Tibial nerve (tissue), 4 donors: Measurements from ENCODE around the gene KDM5B. TPM values are rescaled to one million over a fixed set of nuclear protein-coding genes. Genes with fewer than 3 reads are reported as not detected.

Source experiments
- DNase-seq, 2 donors: peaks; one replicate each; pipeline ENCODE4 v3.0.0-alpha.2; 2019; ENCODE audit warnings: low spot score in 2 of 2
- H3K27ac ChIP-seq, 4 donors: fragments of 200-600 bp; sonication (generic) in 3 of 4; one replicate each; pipeline ENCODE4 v1.5.1; 2017 to 2019; ENCODE audit warnings: mild to moderate bottlenecking in 1 of 4
- H3K27me3 ChIP-seq, 2 donors: fragments of 200-600 bp; sonication (generic) in 1 of 2; one replicate each; pipeline versions ENCODE4 v1.5.1 to v1.6.0; 2017 to 2019
- H3K36me3 ChIP-seq, 3 donors: fragments of 200-600 bp; sonication (generic); one replicate each; pipeline ENCODE4 v1.5.1; 2018 to 2019
- H3K4me1 ChIP-seq, 4 donors: fragments of 200-600 bp; sonication (generic) in 3 of 4; one replicate each; pipeline ENCODE4 v1.5.1; 2017 to 2019
- H3K4me3 ChIP-seq, 4 donors: fragments of 200-600 bp; sonication (generic) in 3 of 4; one replicate each; pipeline ENCODE4 v1.5.1; 2017 to 2019; ENCODE audit warnings: mild to moderate bottlenecking in 1 of 4, moderate library complexity in 1 of 4
- H3K9me3 ChIP-seq, 4 donors: fragments of 200-600 bp; sonication (generic) in 3 of 4; one replicate each; pipeline ENCODE4 v1.5.1; 2017 to 2019
- CTCF ChIP-seq, 5 experiments: fragments of 200-600 bp in 3 of 5; fragments of 450-650 bp in 2 of 5; sonication (generic) in 3 of 5; IDR thresholded peaks; one replicate each; pipeline ENCODE4 v1.5.1; 2016 to 2019; ENCODE audit warnings: antibody characterized with exemption in 5 of 5, mild to moderate bottlenecking in 3 of 5, moderate library complexity in 2 of 5
- EP300 ChIP-seq, 2 donors: sonication (generic); formaldehyde crosslinking; IDR thresholded peaks; one replicate each; pipeline ENCODE4 v1.6.1; 2017; ENCODE audit warnings: antibody characterized with exemption in 2 of 2, mild to moderate bottlenecking in 1 of 2
- POLR2A ChIP-seq, 2 donors: fragments of 450-650 bp; IDR thresholded peaks; one replicate each; pipeline ENCODE4 v1.6.1; 2017; ENCODE audit warnings: antibody characterized with exemption in 2 of 2, mild to moderate bottlenecking in 2 of 2, moderate library complexity in 2 of 2
- WGBS, 2 donors: methylation state at CpG; one replicate each; pipeline ENCODE4 v1.1.5; 2018; 5-methylcytosine and 5-hydroxymethylcytosine counted together
- total RNA-seq, 4 donors: library from RNA; depleted of rRNA; stranded (reverse); fragments of >200 nt; gene quantifications; one replicate each; pipeline ENCODE4 v1.1.0, GENCODE V29; 2016

Gene KDM5B
- total RNA-seq, 4 donors from 2014 or later, result 39.8 to 61.5 (median 41.2) TPM

GRCh38 chr1:202689082-202689481 is 119.1 kb downstream of the KDM5B start:
- Histone ChIP-seq H3K4me3 (no peak overlapping the region), H3K9me3 (no peaks in the 10 kb centered on the region), H3K27me3 (peaks cover 0 to 44% of the 10 kb centered on the region in 2 donors), H3K4me1 (no peaks in the 10 kb centered on the region), H3K27ac (no peak overlapping the region), H3K36me3 (no peaks in the 10 kb centered on the region)
- WGBS, 2 donors, result 57 to 79% methylated on average over 3 of the region's 3 CpGs
- DNase-seq, result no peak
- TF ChIP-seq POLR2A (IDR thresholded peaks at IDR 0.05) (no peak), CTCF (IDR thresholded peaks at IDR 0.05) (no peak), EP300 (IDR thresholded peaks at IDR 0.05) (no peak)

GRCh38 chr1:202688401-202688800 is 119.8 kb downstream of the KDM5B start:
- Histone ChIP-seq H3K27me3 (peaks cover 0 to 51% of the 10 kb centered on the region in 2 donors), H3K4me3 (no peak overlapping the region), H3K36me3 (no peaks in the 10 kb centered on the region), H3K9me3 (no peaks in the 10 kb centered on the region), H3K27ac (no peak overlapping the region), H3K4me1 (no peaks in the 10 kb centered on the region)
- 74 to 85% methylated on average over 7 of the region's 7 CpGs for WGBS, 2 donors
- no peak for TF ChIP-seq EP300 (IDR thresholded peaks at IDR 0.05)
- TF ChIP-seq POLR2A (IDR thresholded peaks at IDR 0.05), result no peak
- TF ChIP-seq CTCF (IDR thresholded peaks at IDR 0.05), result no peak
- DNase-seq, result no peak

GRCh38 chr1:202687798-202688197 is 120.4 kb downstream of the KDM5B start:
- H3K4me1 ChIP-seq, result no peaks in the 10 kb centered on the region
- WGBS, 2 donors, result 42 to 54% methylated on average over 3 of the region's 3 CpGs
- no peak for TF ChIP-seq EP300 (IDR thresholded peaks at IDR 0.05)
- H3K27me3 ChIP-seq, result peaks cover 0 to 54% of the 10 kb centered on the region in 2 donors
- DNase-seq, result no peak
- H3K4me3 ChIP-seq, result no peak overlapping the region
- H3K9me3 ChIP-seq, result no peaks in the 10 kb centered on the region
- no peaks in the 10 kb centered on the region for H3K36me3 ChIP-seq
- H3K27ac ChIP-seq, result no peak overlapping the region

GRCh38 chr1:202687370-202687769 is 120.9 kb downstream of the KDM5B start:
- no peak for TF ChIP-seq POLR2A (IDR thresholded peaks at IDR 0.05)
- no peak for TF ChIP-seq EP300 (IDR thresholded peaks at IDR 0.05)
- no peak for TF ChIP-seq CTCF (IDR thresholded peaks at IDR 0.05)
- DNase-seq, result no peak
- no peak overlapping the region for H3K4me3 ChIP-seq
- no peaks in the 10 kb centered on the region for H3K9me3 ChIP-seq
- H3K27me3 ChIP-seq, result peaks cover 0 to 57% of the 10 kb centered on the region in 2 donors
- 53 to 61% methylated on average over 11 of the region's 11 CpGs for whole genome bisulfite sequencing, 2 donors
- H3K4me1 ChIP-seq, result no peaks in the 10 kb centered on the region
- no peak overlapping the region for H3K27ac ChIP-seq
- H3K36me3 ChIP-seq, result no peaks in the 10 kb centered on the region

- DNase-seq, result no peak
- Histone ChIP-seq H3K4me3 (no peak overlapping the region), H3K36me3 (no peaks in the 10 kb centered on the region), H3K4me1 (no peaks in the 10 kb centered on the region), H3K27ac (no peak overlapping the region), H3K27me3 (peaks cover 0 to 74% of the 10 kb centered on the region in 2 donors), H3K9me3 (no peaks in the 10 kb centered on the region)
- WGBS, 2 donors, result 58 to 65% methylated on average over 6 of the region's 6 CpGs
- TF ChIP-seq POLR2A (IDR thresholded peaks at IDR 0.05) (no peak), CTCF (IDR thresholded peaks at IDR 0.05) (no peak), EP300 (IDR thresholded peaks at IDR 0.05) (no peak)
Measured at GRCh38 chr1:202685641-202686040, 122.6 kb downstream of the KDM5B start.

GRCh38 chr1:202684716-202685115 is 123.5 kb downstream of the KDM5B start:
- H3K4me3 ChIP-seq, result no peak overlapping the region
- no peak for TF ChIP-seq POLR2A (IDR thresholded peaks at IDR 0.05)
- no peak for TF ChIP-seq CTCF (IDR thresholded peaks at IDR 0.05)
- TF ChIP-seq EP300 (IDR thresholded peaks at IDR 0.05), result no peak
- H3K36me3 ChIP-seq, result no peaks in the 10 kb centered on the region
- 67 to 68% methylated on average over 2 of the region's 2 CpGs for whole genome bisulfite sequencing, 2 donors
- H3K27me3 ChIP-seq, result peaks cover 0 to 69% of the 10 kb centered on the region in 2 donors
- H3K4me1 ChIP-seq, result no peaks in the 10 kb centered on the region
- H3K27ac ChIP-seq, result no peak overlapping the region
- H3K9me3 ChIP-seq, result no peaks in the 10 kb centered on the region
- DNase-seq, result no peak
